ENCODE measurements around the gene GOLPH3. TPM values are rescaled to one million over a fixed set of nuclear protein-coding genes. Genes with fewer than 3 reads are reported as not detected.

Gene GOLPH3
- total RNA-seq, 1 donor from 2014 or later = 60.1 TPM

DNA sequence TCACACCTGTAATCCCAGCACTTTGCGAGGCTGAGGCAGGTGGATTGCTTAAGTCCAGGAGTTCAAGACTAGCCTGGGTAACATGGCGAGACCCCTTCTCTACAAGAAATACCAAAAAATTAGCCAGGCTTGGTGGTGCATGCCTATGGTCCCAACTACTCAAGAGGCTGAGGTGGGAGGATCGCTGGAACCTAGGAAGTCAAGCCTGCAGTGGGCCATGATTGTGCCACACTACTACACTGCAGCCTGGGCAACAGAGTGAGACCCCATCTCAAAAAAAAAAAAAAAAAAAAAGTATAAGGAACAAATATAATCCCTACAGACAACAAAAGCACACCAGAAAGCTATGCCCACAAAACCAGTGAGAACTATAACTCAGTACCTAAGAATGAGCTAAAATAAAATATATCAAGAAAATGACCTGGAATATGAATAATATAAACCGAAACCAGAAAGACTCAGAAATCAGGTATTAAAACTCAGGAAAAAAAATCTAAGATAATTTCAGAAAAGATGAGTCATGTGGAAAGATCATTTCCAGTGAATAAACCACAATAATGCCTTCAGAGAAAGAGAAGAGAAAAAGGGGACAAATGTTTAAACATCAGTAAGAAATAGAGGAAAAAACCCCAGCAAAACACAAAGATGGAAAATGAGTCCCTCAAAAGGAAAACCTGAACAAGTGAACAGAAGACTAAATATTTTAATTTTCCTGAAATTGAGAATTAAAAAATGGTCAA lies 57.4 kb downstream of the GOLPH3 start:
- CTCF ChIA-PET = no interaction called here
- TF ChIP-seq, protein P1, sequence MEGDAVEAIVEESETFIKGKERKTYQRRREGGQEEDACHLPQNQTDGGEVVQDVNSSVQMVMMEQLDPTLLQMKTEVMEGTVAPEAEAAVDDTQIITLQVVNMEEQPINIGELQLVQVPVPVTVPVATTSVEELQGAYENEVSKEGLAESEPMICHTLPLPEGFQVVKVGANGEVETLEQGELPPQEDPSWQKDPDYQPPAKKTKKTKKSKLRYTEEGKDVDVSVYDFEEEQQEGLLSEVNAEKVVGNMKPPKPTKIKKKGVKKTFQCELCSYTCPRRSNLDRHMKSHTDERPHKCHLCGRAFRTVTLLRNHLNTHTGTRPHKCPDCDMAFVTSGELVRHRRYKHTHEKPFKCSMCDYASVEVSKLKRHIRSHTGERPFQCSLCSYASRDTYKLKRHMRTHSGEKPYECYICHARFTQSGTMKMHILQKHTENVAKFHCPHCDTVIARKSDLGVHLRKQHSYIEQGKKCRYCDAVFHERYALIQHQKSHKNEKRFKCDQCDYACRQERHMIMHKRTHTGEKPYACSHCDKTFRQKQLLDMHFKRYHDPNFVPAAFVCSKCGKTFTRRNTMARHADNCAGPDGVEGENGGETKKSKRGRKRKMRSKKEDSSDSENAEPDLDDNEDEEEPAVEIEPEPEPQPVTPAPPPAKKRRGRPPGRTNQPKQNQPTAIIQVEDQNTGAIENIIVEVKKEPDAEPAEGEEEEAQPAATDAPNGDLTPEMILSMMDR (IDR thresholded peaks at IDR 0.05) = no peak
- POLR2A ChIA-PET = interaction anchor here (0.7 kb wide), 1 partner anchor 283 kb away, joined by 8 read pairs; no protein-coding TSS in a partner anchor
- no peaks in the 10 kb centered on the region for H3K27me3 Mint-ChIP-seq
- H3K27ac Mint-ChIP-seq = no peak overlapping the region
- ATAC-seq (ENCODE audit: low read depth) (no peak), DNase-seq (no peak)
- intact Hi-C loops (cut with micrococcal nuclease) = no loop called here
- H3K4me3 Mint-ChIP-seq = no peak overlapping the region
- H3K36me3 Mint-ChIP-seq (ENCODE audit: low read depth) = peaks cover 72% of the 10 kb centered on the region
- no peaks in the 10 kb centered on the region for H3K4me1 Mint-ChIP-seq
- H3K9me3 Mint-ChIP-seq = no peaks in the 10 kb centered on the region

DNA sequence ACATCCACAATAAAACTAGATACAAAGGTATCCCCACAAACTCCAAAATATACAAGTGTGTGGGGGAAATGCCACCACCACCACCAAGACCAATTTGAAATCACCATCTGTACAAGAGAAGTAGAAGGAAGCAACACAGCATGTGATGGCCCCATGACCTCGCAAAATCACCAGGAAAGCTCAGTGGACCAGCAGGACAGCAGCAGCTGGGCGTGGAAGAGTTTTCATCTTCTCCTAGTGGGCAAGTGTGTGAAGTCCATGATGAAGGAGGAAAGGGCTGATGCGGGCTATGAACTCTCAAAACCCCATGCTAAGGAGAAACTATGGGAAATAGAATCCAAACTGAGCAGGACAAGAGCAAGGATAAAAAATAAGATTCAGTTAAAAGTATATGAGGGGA lies 58.1 kb downstream of the GOLPH3 start:
- Mint-ChIP-seq H3K27me3 (no peaks in the 10 kb centered on the region), H3K9me3 (no peaks in the 10 kb centered on the region), H3K36me3 (ENCODE audit: low read depth) (peaks cover 72% of the 10 kb centered on the region), H3K4me3 (no peak overlapping the region), H3K4me1 (no peaks in the 10 kb centered on the region), H3K27ac (no peak overlapping the region)
- DNase-seq (no peak), ATAC-seq (ENCODE audit: low read depth) (no peak)
- POLR2A ChIA-PET = no interaction called here
- intact Hi-C loops (cut with micrococcal nuclease) = no loop called here
- CTCF ChIA-PET = no interaction called here
- TF ChIP-seq, protein P1 (IDR thresholded peaks at IDR 0.05) = no peak

DNA sequence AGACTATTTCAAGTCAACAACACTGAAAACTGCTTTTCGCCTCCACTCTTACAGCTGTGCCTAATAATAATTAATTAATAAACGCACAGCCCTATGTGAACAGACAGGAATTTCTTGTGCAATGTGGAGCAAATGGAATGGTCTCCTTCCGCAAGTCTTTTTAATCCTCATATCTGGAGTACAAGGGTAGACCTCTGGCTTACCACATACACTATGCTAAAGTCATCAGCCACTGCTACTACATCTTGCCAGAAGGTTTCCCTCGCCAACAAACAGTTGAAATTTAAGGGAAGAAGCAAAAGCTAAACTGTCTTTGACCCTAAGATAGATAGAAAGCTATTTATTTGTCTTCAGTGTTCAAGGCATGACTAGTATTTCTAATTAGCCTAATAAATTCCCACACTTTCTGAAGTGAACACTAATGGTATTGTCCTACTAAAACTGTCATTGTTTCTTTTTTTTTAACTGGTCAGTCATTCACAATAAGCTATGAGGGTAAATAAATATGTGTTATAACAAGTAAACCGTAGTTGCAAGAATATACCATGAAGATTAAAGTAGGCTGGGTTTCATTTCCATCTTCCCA lies 63.9 kb downstream of the GOLPH3 start:
- ChIA-PET CTCF (no interaction called here), POLR2A (no interaction called here)
- TF ChIP-seq, protein P1 (IDR thresholded peaks at IDR 0.05) = no peak

GRCh38 chr5:32109236-32109635 lies 64.9 kb downstream of the GOLPH3 start:
- H3K4me3 Mint-ChIP-seq = no peak overlapping the region
- DNase-seq (no peak), ATAC-seq (ENCODE audit: low read depth) (no peak)
- CTCF ChIA-PET = no interaction called here
- POLR2A ChIA-PET = no interaction called here
- TF ChIP-seq, protein P1 (IDR thresholded peaks at IDR 0.05) = no peak
- intact Hi-C loops (cut with micrococcal nuclease) = no loop called here
- H3K4me1 Mint-ChIP-seq = no peaks in the 10 kb centered on the region
- H3K27ac Mint-ChIP-seq = no peak overlapping the region
- no peaks in the 10 kb centered on the region for H3K9me3 Mint-ChIP-seq
- peaks cover 68% of the 10 kb centered on the region for H3K36me3 Mint-ChIP-seq (ENCODE audit: low read depth)
- no peaks in the 10 kb centered on the region for H3K27me3 Mint-ChIP-seq

More for the DNA sequence above, 63.9 kb downstream of the GOLPH3 start:
- H3K27ac Mint-ChIP-seq = no peak overlapping the region
- no peaks in the 10 kb centered on the region for H3K9me3 Mint-ChIP-seq
- ATAC-seq (ENCODE audit: low read depth) = no peak
- no peaks in the 10 kb centered on the region for H3K27me3 Mint-ChIP-seq
- DNase-seq = no peak
- intact Hi-C loops (cut with micrococcal nuclease) = no loop called here
- H3K4me1 Mint-ChIP-seq = no peaks in the 10 kb centered on the region
- peaks cover 72% of the 10 kb centered on the region for H3K36me3 Mint-ChIP-seq (ENCODE audit: low read depth)
- no peak overlapping the region for H3K4me3 Mint-ChIP-seq

DNA sequence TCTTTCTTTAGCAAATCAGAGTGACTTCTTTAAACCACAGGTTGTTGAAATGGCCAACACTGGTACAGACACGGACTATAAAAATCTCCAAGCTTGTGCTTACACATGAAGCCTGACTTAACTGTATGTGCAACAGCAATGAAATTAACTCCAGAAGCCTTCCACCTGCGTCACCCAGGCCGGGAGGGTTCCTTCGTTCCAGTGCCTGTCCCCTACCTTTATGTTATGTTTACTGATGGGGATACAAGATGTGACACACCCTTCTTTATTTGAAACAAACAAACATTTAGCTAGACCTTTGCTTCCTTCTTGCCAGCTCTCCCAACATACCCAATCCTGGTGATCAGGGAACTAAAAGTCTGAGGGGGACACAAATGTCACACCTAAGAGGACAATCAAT lies 66.0 kb downstream of the GOLPH3 start:
- no peak overlapping the region for H3K27ac Mint-ChIP-seq
- POLR2A ChIA-PET = interaction anchor here (0.7 kb wide), 1 partner anchor 536 kb away, joined by 3 read pairs; no protein-coding TSS in a partner anchor

More for the DNA sequence above, 66.0 kb downstream of the GOLPH3 start:
- CTCF ChIA-PET = no interaction called here
- Mint-ChIP-seq H3K4me3 (no peak overlapping the region), H3K4me1 (no peaks in the 10 kb centered on the region), H3K36me3 (ENCODE audit: low read depth) (peaks cover 75% of the 10 kb centered on the region), H3K27me3 (no peaks in the 10 kb centered on the region), H3K9me3 (no peaks in the 10 kb centered on the region)
- intact Hi-C loops (cut with micrococcal nuclease) = no loop called here
- TF ChIP-seq, protein P1 (IDR thresholded peaks at IDR 0.05) = no peak
- no peak for DNase-seq
- ATAC-seq (ENCODE audit: low read depth) = no peak
